BE2C (cell line): Measurements from ENCODE around the gene ELMO1.

ENCODE experiments used
- DNase-seq: peaks from one replicate; pipeline ENCODE4 v3.0.0-alpha.2; 2020
- H3K27me3 ChIP-seq: fragments of 250-450 bp; sonication (Bioruptor Pico); 2 replicates; pipeline ENCODE4 v1.5.1; 2020; ENCODE audit warnings: mild to moderate bottlenecking
- H3K36me3 ChIP-seq: fragments of 250-450 bp; sonication (Bioruptor Pico); 2 replicates; pipeline ENCODE4 v1.5.1; 2020; ENCODE audit warnings: mild to moderate bottlenecking
- H3K4me1 ChIP-seq: fragments of 250-450 bp; sonication (Bioruptor Pico); 2 replicates; pipeline ENCODE4 v1.5.1; 2020
- H3K4me3 ChIP-seq: 2 replicates; pipeline ENCODE4 v1.5.1; 2011; ENCODE audit warnings: low read depth, low read length
- H3K9me3 ChIP-seq: fragments of 250-450 bp; sonication (Bioruptor Pico); 2 replicates; pipeline ENCODE4 v1.5.1; 2020
- CTCF ChIP-seq: IDR thresholded peaks from 2 replicates; pipeline ENCODE4 v1.5.1; 2012; ENCODE audit warnings: mild to moderate bottlenecking, low read depth, low read length

The ELMO1 gene

GRCh38 chr7:37251222-37251621 lies 197.4 kb downstream of the ELMO1 start:
- Histone ChIP-seq H3K9me3 (no peaks in the 10 kb centered on the region), H3K36me3 (no peaks in the 10 kb centered on the region), H3K27me3 (no peaks in the 10 kb centered on the region), H3K4me1 (no peaks in the 10 kb centered on the region), H3K4me3 (no peak overlapping the region)
- no peak for DNase-seq
- TF ChIP-seq CTCF, result no peak

DNA sequence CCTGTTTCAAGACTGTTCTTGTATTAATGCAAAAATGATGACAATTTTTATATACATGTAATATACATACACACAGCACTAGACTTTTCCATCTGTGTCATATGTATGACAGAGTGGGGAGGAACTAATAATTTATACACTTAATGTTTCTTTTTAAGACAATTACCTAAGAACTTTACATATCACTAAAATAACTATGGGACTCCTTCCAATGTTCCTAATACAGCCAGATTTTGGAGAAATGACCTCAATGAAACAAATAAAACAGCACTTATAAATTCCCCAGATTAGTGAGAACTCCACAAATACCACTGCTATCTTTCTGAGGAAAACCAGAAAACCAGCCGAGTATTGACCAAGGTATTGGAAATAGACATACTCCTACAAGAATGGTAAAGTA lies 199.4 kb downstream of the ELMO1 start:
- Histone ChIP-seq H3K27me3 (no peaks in the 10 kb centered on the region), H3K4me3 (no peak overlapping the region), H3K9me3 (no peaks in the 10 kb centered on the region), H3K36me3 (no peaks in the 10 kb centered on the region), H3K4me1 (no peaks in the 10 kb centered on the region)
- no peak for DNase-seq
- TF ChIP-seq CTCF, result no peak

DNA sequence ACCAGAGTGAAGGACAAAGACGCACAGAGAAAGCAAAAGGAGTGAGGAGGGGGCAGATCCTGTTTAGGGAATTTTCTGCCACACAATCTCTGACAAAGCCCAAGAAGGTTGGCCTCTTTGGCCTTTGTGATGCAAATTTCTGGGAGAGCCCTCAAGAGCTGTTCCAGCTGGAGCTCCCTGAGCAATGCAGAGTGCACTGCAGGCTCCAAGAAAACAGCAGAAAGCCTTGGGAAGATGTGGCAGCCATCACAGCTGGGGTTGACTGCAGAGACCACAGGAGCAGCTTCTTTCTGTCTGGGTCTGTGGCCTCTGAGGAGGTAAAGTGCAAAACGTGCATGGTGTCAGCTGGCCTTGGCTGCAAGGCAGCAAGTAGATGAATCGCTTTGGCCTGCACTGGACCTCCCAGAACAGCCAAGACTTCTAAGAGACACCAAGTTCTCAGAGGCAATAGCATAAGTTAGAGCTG lies 200.2 kb downstream of the ELMO1 start:
- no peak overlapping the region for H3K4me3 ChIP-seq
- no peak for TF ChIP-seq CTCF
- no peak for DNase-seq

GRCh38 chr7:37247861-37248260 lies 200.8 kb downstream of the ELMO1 start:
- no peak for TF ChIP-seq CTCF
- no peaks in the 10 kb centered on the region for H3K27me3 ChIP-seq
- H3K9me3 ChIP-seq, result no peaks in the 10 kb centered on the region
- H3K36me3 ChIP-seq, result no peaks in the 10 kb centered on the region
- no peak overlapping the region for H3K4me3 ChIP-seq
- no peaks in the 10 kb centered on the region for H3K4me1 ChIP-seq
- DNase-seq, result no peak

More for the DNA sequence above, 200.2 kb downstream of the ELMO1 start:
- H3K27me3 ChIP-seq, result no peaks in the 10 kb centered on the region
- no peaks in the 10 kb centered on the region for H3K4me1 ChIP-seq
- H3K36me3 ChIP-seq, result no peaks in the 10 kb centered on the region
- H3K9me3 ChIP-seq, result no peaks in the 10 kb centered on the region

- DNase-seq, result no peak
- H3K9me3 ChIP-seq, result no peaks in the 10 kb centered on the region
- no peaks in the 10 kb centered on the region for H3K4me1 ChIP-seq
- H3K27me3 ChIP-seq, result no peaks in the 10 kb centered on the region
- TF ChIP-seq CTCF, result no peak
- no peaks in the 10 kb centered on the region for H3K36me3 ChIP-seq
- no peak overlapping the region for H3K4me3 ChIP-seq
These were observed 203.1 kb downstream of the ELMO1 start for GRCh38 chr7:37245590-37245989.

DNA sequence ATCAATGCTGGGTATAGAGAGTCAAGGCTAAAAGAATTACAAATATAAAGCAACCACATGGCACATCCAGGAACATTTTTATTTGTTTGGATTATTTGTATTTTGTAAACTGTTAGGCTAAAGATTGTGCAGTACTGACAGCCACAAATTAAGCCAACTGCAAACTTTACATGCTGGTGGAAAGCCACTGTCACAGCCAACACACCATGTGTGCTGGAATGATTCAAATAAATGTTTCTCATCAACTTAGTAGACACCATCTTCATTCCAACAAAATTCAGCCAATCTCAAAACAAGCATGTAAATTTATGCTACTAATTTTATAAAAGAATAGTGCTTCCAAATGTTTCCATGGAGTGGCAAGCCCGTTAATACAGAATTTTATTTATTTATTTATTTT lies 211.8 kb downstream of the ELMO1 start:
- no peak for TF ChIP-seq CTCF
- H3K4me3 ChIP-seq, result no peak overlapping the region
- H3K27me3 ChIP-seq, result no peaks in the 10 kb centered on the region
- DNase-seq, result no peak
- H3K9me3 ChIP-seq, result no peaks in the 10 kb centered on the region
- no peaks in the 10 kb centered on the region for H3K4me1 ChIP-seq
- H3K36me3 ChIP-seq, result no peaks in the 10 kb centered on the region
